ENCODE measurements around the gene CTDSPL. TPM values are rescaled to one million over a fixed set of nuclear protein-coding genes. Genes with fewer than 3 reads are reported as not detected.

Gene CTDSPL
- total and polyA plus RNA-seq, 4 donors, result 8.4 to 17.2 (median 14.2) TPM

DNA sequence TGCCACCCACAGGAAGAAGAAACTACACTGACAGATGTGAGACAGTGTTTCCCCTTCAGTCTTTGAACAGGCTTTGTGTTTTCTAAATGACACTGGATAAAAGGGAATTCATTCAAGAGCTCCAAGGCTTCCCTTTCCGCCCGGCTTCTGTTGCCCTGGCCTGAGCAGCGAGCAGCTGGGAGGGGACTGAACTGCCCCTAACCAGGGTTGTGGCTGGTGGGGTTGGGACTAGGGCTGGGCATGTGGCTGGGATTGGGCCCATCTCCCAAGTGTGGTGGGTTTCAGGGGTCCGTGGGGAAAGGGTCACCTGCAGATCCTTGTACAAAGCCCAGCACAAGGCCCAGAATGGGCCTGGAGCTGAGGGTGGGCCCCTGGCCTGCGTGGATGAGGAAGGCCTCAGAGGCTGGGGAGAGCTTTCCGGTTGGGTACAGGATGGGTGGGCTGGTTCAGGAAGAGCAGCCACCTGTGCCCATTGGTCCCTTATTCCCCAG is 139.3 kb downstream of the CTDSPL start:
- H3K4me1 ChIP-seq (ENCODE audit: control insufficient read depth in 4 of 4, insufficient read depth in 4 of 4, low read length in 3 of 4), result peaks cover 0 to 20% (median 6%) of the 10 kb centered on the region in 4 donors
- H3K36me3 ChIP-seq (ENCODE audit: control insufficient read depth in 4 of 4, insufficient read depth in 3 of 4, low read depth in 1 of 4, low read length in 3 of 4), result peaks cover 0 to 2% (median 0%) of the 10 kb centered on the region in 4 donors
- WGBS, result 97% methylated on average over 6 of the region's 6 CpGs
- TF ChIP-seq RAD21 (IDR thresholded peaks at IDR 0.05) (no peak), NR2F2 (IDR thresholded peaks at IDR 0.05) (no peak), YY1 (IDR thresholded peaks at IDR 0.05) (no peak), JUND (IDR thresholded peaks at IDR 0.05) (no peak), RXRA (IDR thresholded peaks at IDR 0.05) (no peak), EGR1 (IDR thresholded peaks at IDR 0.05; ENCODE audit: low read depth in 2 of 2) (no peak)
- TF ChIP-seq, protein P1, sequence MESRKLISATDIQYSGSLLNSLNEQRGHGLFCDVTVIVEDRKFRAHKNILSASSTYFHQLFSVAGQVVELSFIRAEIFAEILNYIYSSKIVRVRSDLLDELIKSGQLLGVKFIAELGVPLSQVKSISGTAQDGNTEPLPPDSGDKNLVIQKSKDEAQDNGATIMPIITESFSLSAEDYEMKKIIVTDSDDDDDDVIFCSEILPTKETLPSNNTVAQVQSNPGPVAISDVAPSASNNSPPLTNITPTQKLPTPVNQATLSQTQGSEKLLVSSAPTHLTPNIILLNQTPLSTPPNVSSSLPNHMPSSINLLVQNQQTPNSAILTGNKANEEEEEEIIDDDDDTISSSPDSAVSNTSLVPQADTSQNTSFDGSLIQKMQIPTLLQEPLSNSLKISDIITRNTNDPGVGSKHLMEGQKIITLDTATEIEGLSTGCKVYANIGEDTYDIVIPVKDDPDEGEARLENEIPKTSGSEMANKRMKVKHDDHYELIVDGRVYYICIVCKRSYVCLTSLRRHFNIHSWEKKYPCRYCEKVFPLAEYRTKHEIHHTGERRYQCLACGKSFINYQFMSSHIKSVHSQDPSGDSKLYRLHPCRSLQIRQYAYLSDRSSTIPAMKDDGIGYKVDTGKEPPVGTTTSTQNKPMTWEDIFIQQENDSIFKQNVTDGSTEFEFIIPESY (IDR thresholded peaks at IDR 0.05), result no peak
- TF ChIP-seq, protein P2, sequence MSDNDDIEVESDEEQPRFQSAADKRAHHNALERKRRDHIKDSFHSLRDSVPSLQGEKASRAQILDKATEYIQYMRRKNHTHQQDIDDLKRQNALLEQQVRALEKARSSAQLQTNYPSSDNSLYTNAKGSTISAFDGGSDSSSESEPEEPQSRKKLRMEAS (IDR thresholded peaks at IDR 0.05), result no peak
- TF ChIP-seq, protein P3, sequence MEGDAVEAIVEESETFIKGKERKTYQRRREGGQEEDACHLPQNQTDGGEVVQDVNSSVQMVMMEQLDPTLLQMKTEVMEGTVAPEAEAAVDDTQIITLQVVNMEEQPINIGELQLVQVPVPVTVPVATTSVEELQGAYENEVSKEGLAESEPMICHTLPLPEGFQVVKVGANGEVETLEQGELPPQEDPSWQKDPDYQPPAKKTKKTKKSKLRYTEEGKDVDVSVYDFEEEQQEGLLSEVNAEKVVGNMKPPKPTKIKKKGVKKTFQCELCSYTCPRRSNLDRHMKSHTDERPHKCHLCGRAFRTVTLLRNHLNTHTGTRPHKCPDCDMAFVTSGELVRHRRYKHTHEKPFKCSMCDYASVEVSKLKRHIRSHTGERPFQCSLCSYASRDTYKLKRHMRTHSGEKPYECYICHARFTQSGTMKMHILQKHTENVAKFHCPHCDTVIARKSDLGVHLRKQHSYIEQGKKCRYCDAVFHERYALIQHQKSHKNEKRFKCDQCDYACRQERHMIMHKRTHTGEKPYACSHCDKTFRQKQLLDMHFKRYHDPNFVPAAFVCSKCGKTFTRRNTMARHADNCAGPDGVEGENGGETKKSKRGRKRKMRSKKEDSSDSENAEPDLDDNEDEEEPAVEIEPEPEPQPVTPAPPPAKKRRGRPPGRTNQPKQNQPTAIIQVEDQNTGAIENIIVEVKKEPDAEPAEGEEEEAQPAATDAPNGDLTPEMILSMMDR (IDR thresholded peaks at IDR 0.05; ENCODE audit: low read depth, low read length, missing input control), result no peak
- no peak overlapping the region for H3K9ac ChIP-seq (ENCODE audit: low read depth in 1 of 2, low read length in 2 of 2)
- no peaks in the 10 kb centered on the region for H3K9me3 ChIP-seq (ENCODE audit: control insufficient read depth in 4 of 4, low read length in 3 of 4)
- no peak for DNase-seq (ENCODE audit: low spot score)
- H3K4me3 ChIP-seq (ENCODE audit: low read depth in 1 of 3, low read length in 3 of 3), result no peak overlapping the region
- H3K27me3 ChIP-seq (ENCODE audit: control insufficient read depth in 4 of 4, insufficient read depth in 4 of 4, low read length in 3 of 4), result no peaks in the 10 kb centered on the region
- H3K27ac ChIP-seq (ENCODE audit: low read depth in 1 of 2, low read length in 2 of 2), result no peak overlapping the region

DNA sequence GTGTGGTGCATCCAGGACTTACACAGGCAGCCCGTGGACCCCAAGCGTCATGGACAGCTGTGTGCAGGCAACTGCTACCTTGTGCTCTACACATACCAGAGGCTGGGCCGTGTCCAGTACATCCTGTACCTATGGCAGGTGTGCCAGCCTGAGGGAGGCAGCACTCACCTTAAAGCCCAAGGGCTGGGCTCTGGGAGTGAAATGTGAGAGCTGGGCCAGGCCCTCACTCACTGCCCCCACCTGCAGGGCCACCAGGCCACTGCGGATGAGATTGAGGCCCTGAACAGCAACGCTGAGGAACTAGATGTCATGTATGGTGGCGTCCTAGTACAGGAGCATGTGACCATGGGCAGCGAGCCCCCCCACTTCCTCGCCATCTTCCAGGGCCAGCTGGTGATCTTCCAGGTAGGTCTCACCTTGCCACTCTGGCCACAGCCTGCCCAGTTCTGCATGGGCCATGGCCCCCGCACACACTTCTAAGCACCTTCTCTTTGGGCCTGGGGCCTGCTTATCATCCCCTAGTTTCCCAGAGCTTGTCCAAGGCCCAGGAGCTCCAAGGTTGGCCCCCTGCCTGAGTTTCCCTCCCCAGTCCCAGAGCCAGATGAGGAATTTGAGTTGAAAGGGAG is 139.9 kb downstream of the CTDSPL start:
- no peak for TF ChIP-seq RAD21 (IDR thresholded peaks at IDR 0.05)
- no peak for TF ChIP-seq NR2F2 (IDR thresholded peaks at IDR 0.05)
- TF ChIP-seq, protein P4, sequence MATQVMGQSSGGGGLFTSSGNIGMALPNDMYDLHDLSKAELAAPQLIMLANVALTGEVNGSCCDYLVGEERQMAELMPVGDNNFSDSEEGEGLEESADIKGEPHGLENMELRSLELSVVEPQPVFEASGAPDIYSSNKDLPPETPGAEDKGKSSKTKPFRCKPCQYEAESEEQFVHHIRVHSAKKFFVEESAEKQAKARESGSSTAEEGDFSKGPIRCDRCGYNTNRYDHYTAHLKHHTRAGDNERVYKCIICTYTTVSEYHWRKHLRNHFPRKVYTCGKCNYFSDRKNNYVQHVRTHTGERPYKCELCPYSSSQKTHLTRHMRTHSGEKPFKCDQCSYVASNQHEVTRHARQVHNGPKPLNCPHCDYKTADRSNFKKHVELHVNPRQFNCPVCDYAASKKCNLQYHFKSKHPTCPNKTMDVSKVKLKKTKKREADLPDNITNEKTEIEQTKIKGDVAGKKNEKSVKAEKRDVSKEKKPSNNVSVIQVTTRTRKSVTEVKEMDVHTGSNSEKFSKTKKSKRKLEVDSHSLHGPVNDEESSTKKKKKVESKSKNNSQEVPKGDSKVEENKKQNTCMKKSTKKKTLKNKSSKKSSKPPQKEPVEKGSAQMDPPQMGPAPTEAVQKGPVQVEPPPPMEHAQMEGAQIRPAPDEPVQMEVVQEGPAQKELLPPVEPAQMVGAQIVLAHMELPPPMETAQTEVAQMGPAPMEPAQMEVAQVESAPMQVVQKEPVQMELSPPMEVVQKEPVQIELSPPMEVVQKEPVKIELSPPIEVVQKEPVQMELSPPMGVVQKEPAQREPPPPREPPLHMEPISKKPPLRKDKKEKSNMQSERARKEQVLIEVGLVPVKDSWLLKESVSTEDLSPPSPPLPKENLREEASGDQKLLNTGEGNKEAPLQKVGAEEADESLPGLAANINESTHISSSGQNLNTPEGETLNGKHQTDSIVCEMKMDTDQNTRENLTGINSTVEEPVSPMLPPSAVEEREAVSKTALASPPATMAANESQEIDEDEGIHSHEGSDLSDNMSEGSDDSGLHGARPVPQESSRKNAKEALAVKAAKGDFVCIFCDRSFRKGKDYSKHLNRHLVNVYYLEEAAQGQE (IDR thresholded peaks at IDR 0.05), result no peak
- no peak for TF ChIP-seq EGR1 (IDR thresholded peaks at IDR 0.05; ENCODE audit: low read depth in 2 of 2)
- no peak for TF ChIP-seq TAF1 (conservative IDR thresholded peaks at IDR 0.05)
- no peak for TF ChIP-seq FOXA2 (IDR thresholded peaks at IDR 0.05)
- TF ChIP-seq, protein P1 (IDR thresholded peaks at IDR 0.05), result no peak
- TF ChIP-seq JUND (IDR thresholded peaks at IDR 0.05), result no peak
- TF ChIP-seq SP1 (IDR thresholded peaks at IDR 0.05), result no peak
- no peak for TF ChIP-seq RXRA (IDR thresholded peaks at IDR 0.05)
- TF ChIP-seq GABPA (IDR thresholded peaks at IDR 0.05 in 1 of 2, conservative IDR thresholded peaks at IDR 0.05 in 1 of 2), result no peak
- TF ChIP-seq YY1 (IDR thresholded peaks at IDR 0.05), result no peak
- TF ChIP-seq, protein P2 (IDR thresholded peaks at IDR 0.05), result no peak
- no peak for TF ChIP-seq HNF4A (conservative IDR thresholded peaks at IDR 0.05)
- TF ChIP-seq, protein P3 (IDR thresholded peaks at IDR 0.05; ENCODE audit: low read depth, low read length, missing input control), result no peak
- TF ChIP-seq, protein P5, sequence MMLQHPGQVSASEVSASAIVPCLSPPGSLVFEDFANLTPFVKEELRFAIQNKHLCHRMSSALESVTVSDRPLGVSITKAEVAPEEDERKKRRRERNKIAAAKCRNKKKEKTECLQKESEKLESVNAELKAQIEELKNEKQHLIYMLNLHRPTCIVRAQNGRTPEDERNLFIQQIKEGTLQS (IDR thresholded peaks at IDR 0.05), result no peak
- TF ChIP-seq HNF4G (IDR thresholded peaks at IDR 0.05), result no peak
- Histone ChIP-seq H3K9me3 (ENCODE audit: control insufficient read depth in 4 of 4, low read length in 3 of 4) (no peaks in the 10 kb centered on the region), H3K4me3 (ENCODE audit: low read depth in 1 of 3, low read length in 3 of 3) (no peak overlapping the region), H3K4me1 (ENCODE audit: control insufficient read depth in 4 of 4, insufficient read depth in 4 of 4, low read length in 3 of 4) (peaks cover 0 to 19% (median 6%) of the 10 kb centered on the region in 4 donors), H3K27ac (ENCODE audit: low read depth in 1 of 2, low read length in 2 of 2) (no peak overlapping the region), H3K27me3 (ENCODE audit: control insufficient read depth in 4 of 4, insufficient read depth in 4 of 4, low read length in 3 of 4) (no peaks in the 10 kb centered on the region), H3K9ac (ENCODE audit: low read depth in 1 of 2, low read length in 2 of 2) (no peak overlapping the region), H3K36me3 (ENCODE audit: control insufficient read depth in 4 of 4, insufficient read depth in 3 of 4, low read depth in 1 of 4, low read length in 3 of 4) (peaks cover 0 to 2% (median 0%) of the 10 kb centered on the region in 4 donors)
- DNase-seq (ENCODE audit: low spot score), result no peak
- 93% methylated on average over 9 of the region's 9 CpGs for WGBS
